ENCODE measurements around the gene CCDC187.

The CCDC187 gene

DNA sequence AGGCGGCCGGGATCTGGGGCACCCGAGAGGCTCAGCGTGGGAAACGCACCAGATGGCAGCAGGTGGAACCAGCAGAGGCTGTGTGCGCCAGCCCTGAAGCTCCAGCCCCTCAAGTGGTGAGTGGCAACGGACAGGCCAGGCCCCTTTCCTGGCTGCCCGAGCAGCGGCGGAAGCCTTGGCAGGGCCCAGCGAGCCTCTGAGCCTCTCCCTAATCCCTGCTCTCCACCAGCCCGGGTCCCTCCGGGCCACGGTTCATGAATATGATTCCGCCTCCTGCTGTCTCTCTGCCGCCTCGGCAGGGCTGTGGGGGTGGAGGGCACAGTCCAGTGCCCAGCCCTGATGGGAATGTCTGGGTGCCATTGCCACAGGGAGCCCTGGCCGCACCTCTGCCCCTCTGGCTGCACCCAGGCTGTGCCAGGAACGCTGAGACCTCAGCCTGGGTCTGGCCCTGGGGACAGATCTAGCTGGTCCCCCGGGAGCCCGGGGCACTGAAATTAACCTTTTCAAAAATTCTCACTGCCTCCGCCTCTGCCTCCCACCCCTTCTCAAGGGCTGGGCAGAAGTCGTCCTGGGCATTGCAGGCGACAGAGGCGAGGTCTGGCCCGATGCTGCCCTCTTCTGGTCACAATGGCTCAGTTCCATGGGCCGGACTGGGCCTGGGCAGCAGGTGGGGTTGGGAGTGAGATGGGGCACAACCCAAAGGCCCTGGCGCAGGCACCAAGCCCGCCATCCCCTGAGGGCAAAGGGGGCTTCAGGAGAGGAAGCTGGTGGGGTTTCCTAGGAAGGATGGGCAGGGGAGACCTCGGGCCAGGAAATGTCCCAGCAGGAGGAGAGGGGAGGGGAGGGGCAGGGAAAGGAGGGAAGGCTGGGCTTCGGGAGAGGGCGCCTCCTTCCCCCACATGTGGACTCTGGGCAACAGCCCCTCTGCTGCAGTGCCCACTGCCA lies 20.3 kb downstream of the CCDC187 start:
- peak; percentile 44 for DNase-seq (ENCODE audit: low read depth)

- no peak for DNase-seq (ENCODE audit: low read depth)
These were observed 21.5 kb downstream of the CCDC187 start for GRCh38 chr9:136282272-136282861.

GRCh38 chr9:136281421-136282271 lies 22.2 kb downstream of the CCDC187 start:
- no peak for DNase-seq (ENCODE audit: low read depth)

GRCh38 chr9:136280535-136281315 lies 23.2 kb downstream of the CCDC187 start:
- DNase-seq (ENCODE audit: low read depth) = no peak

DNA sequence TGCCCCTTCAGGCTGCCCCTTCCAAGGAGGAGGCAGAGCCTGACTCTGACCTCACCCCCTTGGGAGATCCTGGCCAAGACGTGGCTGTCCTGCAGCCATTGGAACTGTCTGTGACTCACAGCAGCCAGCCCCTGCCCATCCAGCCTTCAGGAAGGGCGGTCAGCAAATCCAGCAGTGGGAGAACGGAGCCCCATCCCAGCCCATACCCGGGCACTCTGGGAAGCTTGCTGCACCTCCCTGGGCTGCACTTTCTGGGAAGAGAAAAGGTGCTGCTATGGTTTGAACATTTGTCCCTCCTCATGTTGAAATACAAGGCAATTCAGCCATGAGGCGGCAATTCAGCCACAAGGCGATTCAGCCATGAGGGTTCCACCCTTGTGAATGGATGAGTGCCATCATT lies 24.4 kb downstream of the CCDC187 start:
- DNase-seq (ENCODE audit: low read depth) = no peak

- DNase-seq (ENCODE audit: low read depth) = no peak
These were observed 25.0 kb downstream of the CCDC187 start for GRCh38 chr9:136278894-136279293.

DNA sequence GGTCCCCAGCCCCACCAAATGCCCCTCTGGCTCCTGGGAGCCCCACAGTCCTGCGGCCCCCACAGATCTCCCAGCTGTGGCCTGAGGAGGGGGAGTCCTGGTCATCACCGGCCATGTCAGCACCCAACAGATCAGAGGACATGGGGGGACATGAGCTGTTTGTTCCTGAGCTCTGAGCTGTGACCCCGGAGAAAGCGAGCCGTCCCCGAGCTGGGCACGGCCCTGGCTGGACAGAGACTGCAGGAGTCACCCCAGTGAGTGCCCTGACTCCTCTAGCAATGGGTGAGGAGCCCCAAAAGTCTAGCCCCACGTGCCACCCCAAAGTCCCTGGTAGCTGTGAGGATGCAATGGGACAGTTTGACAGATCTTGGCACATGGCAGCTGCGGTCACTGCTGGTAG lies 25.7 kb downstream of the CCDC187 start:
- DNase-seq (ENCODE audit: low read depth) = no peak

GRCh38 chr9:136277746-136278145 lies 26.1 kb downstream of the CCDC187 start:
- DNase-seq (ENCODE audit: low read depth) = no peak

GRCh38 chr9:136276716-136277115 lies 27.2 kb downstream of the CCDC187 start:
- no peak for DNase-seq (ENCODE audit: low read depth)

DNA sequence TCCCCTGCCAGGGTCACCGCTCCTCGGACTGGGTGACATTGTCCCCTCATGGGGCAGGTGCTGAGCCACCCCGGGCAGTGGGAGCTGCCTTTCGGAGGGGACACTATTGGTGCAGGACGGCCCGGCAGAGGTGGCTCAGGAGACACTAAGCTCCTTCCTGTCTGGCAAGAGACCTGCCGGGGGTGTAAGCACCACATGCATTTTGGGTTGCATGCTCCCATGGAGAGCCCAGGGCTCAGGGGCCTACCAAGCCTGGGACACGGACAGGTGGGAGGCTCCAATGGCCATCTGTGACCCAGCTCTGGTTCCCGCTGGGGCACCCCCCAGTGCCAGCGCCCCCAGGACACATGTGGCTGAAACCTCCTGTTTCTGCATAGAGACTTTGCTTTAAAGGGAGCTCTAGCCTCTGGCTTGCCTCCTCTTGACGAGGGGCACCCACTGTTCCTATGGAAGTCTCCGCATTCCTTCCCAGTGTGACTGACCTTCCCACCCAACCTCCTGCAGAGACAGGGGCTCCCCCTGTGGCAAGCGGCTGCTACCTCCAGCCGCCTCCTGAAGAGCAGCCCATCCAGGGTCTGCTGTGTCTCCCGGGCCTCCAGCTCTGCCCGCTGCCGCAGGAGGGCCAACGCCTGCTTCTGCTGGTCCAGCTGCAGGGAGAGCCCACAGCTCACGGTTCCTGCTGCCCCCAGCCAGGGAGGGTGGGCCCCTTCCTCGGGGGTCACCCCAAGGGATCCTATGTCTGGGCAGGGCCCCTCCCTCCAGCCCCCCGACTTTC lies 28.1 kb downstream of the CCDC187 start:
- no peak for DNase-seq (ENCODE audit: low read depth)

GRCh38 chr9:136274786-136275654 lies 28.9 kb downstream of the CCDC187 start:
- no peak for DNase-seq (ENCODE audit: low read depth)

DNA sequence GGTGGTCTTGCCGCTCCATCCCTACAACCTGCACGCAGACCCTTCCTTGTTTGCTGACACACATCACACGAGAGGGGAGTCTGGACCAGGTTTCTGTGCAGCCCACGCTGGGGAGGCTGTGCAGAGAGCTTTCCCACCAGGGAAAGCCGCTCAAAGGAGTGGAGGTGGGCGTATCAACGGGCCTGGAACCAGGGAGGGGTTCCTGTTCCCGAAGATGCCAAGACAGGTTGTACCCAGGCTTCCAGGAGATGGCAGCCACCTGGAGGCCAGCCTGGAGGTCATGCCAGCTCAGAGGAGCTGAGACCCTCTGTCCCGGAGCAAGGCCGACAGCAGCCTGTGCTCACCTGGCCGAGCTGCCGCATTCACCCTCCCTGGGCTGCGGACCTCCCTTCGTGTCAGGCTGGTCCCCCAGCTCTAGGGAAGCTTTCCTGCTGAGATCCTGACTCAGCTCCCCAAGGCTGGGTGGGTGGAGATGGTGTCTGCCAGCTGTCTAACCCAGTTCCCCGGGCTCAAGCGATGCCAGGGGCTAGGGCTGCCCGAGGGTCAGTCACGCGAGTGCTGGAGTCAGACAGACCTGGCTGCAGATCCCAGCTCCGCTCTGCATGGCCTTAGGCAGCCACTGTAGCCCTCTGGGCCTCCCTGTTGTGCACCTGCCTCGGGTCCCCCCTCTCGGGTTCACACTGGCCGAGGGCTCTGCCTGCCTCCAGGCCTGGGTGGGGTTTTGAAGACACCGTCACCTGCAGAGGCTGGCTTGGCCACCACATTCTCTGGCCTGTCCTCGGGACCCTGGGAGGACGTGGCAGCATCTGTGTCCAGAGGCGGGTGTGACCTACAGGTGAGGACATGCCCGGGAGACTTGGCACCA lies 29.7 kb downstream of the CCDC187 start:
- DNase-seq (ENCODE audit: low read depth) = no peak

- no peak for DNase-seq (ENCODE audit: low read depth)
These were observed 30.5 kb downstream of the CCDC187 start for GRCh38 chr9:136273244-136273865.

GRCh38 chr9:136270173-136270705 lies 33.7 kb downstream of the CCDC187 start:
- DNase-seq (ENCODE audit: low read depth) = no peak

- no peak for DNase-seq (ENCODE audit: low read depth)
These were observed 35.2 kb downstream of the CCDC187 start for GRCh38 chr9:136268735-136269134.

GRCh38 chr9:136268318-136268717 lies 35.6 kb downstream of the CCDC187 start:
- no peak for DNase-seq (ENCODE audit: low read depth)

DNA sequence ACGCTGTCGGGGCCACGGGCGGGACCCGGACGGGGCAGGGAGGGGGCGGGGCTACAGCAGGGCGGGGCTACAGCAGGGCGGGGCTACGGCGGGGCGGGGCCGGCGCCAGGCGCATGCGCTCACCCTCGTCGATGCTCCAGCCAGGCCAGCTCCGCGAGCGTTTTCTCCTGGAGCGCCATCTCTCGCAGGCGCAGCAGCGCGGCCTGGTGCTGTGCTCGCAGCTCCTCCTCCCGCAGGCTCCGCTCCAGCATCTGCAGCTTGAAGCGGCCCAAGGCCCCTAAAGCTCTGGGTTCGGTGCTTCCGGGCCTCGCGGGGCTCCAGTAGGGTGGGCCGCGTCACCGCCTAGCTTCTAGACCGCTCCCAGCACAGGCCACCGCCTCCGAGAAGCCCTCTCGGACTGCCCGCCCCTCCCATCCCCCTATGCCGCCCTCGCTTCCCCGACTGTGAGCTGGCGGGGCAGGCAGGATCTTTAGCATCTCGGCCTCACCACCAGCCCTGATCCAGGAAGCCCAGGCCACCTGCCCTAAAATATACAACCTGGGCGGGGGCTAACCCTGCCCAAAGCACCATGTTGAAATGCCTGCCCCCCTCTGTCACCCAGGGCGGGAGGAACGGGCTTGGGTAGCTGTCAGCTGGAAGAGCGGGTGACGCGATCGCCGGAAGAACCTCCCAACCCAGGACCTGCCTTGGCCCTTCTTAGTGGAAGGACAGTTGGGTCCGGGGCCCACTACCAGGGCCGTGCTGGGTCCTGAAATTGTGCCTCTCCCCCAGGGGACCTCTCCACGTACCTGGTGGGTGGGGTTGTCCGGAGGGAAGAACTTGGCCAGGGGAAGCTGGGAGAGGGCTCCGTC lies 36.4 kb downstream of the CCDC187 start:
- peak; percentile 73 for DNase-seq (ENCODE audit: low read depth)

All from stimulated activated CD8-positive, alpha-beta memory T cell treated with anti-CD3 and anti-CD28 coated beads, Interleukin-12 subunit alpha, Interleukin-12 subunit beta, amount 100 ng/mL, for 1 hour (primary cell).